Stimulated activated CD4-positive, alpha-beta T cell treated with anti-CD3 and anti-CD28 coated beads, TNF-alpha, amount 100 ng/mL, for 1 hour (primary cell): Measurements from ENCODE around the gene FUNDC2.

Source experiments
- DNase-seq, 3 donors: peaks; one replicate each; pipeline ENCODE4 v3.0.0-alpha.2; 2020; ENCODE audit warnings: low read depth in 3 of 3, low spot score in 1 of 3

FUNDC2 gene

GRCh38 chrX:155023907-155024833 is 2.5 kb upstream of the FUNDC2 start:
- DNase-seq: no peak

GRCh38 chrX:155026420-155026726 is 271 bp upstream of the FUNDC2 start:
- DNase-seq: no peak

- DNase-seq: no peak
Measured at GRCh38 chrX:155027509-155028066, 944 bp downstream of the FUNDC2 start.

GRCh38 chrX:155028129-155028528 is 1.5 kb downstream of the FUNDC2 start:
- no peak for DNase-seq

- no peak for DNase-seq
Measured at GRCh38 chrX:155028877-155029291, 2.2 kb downstream of the FUNDC2 start.

- DNase-seq: no peak
Measured at GRCh38 chrX:155031657-155032056, 5.0 kb downstream of the FUNDC2 start.

GRCh38 chrX:155035688-155036087 is 9.0 kb downstream of the FUNDC2 start:
- no peak for DNase-seq

- no peak for DNase-seq
Measured at GRCh38 chrX:155046129-155046810, 19.6 kb downstream of the FUNDC2 start.

- no peak for DNase-seq
Measured at GRCh38 chrX:155046811-155047528, 20.3 kb downstream of the FUNDC2 start.

- DNase-seq: no peak
Measured at GRCh38 chrX:155048977-155049619, 22.5 kb downstream of the FUNDC2 start.

GRCh38 chrX:155052738-155053498 is 26.3 kb downstream of the FUNDC2 start:
- DNase-seq: no peak

- DNase-seq: no peak
Measured at GRCh38 chrX:155053656-155054055, 27.0 kb downstream of the FUNDC2 start.

- DNase-seq: no peak
Measured at GRCh38 chrX:155054255-155054654, 27.6 kb downstream of the FUNDC2 start.

GRCh38 chrX:155055494-155055893 is 28.9 kb downstream of the FUNDC2 start:
- no peak for DNase-seq

GRCh38 chrX:155056471-155056870 is 29.8 kb downstream of the FUNDC2 start:
- DNase-seq: no peak

GRCh38 chrX:155056877-155057792 is 30.5 kb downstream of the FUNDC2 start:
- peak in 1 of 3 donors; percentile 22 for DNase-seq

GRCh38 chrX:155061760-155062159 is 35.1 kb downstream of the FUNDC2 start:
- no peak for DNase-seq

GRCh38 chrX:155065035-155065734 is 38.5 kb downstream of the FUNDC2 start:
- DNase-seq: no peak

- DNase-seq: no peak
Measured at GRCh38 chrX:155068165-155068564, 41.5 kb downstream of the FUNDC2 start.
